ENCODE data around the gene RPS26. TPM values are rescaled to one million over a fixed set of nuclear protein-coding genes. Genes with fewer than 3 reads are reported as not detected.

The RPS26 gene
- total and polyA plus RNA-seq, 2 of the 13 experiments (the other 11 are each of a cell fraction or from before 2014, with no cell fraction given) = 150 to 421 TPM

DNA sequence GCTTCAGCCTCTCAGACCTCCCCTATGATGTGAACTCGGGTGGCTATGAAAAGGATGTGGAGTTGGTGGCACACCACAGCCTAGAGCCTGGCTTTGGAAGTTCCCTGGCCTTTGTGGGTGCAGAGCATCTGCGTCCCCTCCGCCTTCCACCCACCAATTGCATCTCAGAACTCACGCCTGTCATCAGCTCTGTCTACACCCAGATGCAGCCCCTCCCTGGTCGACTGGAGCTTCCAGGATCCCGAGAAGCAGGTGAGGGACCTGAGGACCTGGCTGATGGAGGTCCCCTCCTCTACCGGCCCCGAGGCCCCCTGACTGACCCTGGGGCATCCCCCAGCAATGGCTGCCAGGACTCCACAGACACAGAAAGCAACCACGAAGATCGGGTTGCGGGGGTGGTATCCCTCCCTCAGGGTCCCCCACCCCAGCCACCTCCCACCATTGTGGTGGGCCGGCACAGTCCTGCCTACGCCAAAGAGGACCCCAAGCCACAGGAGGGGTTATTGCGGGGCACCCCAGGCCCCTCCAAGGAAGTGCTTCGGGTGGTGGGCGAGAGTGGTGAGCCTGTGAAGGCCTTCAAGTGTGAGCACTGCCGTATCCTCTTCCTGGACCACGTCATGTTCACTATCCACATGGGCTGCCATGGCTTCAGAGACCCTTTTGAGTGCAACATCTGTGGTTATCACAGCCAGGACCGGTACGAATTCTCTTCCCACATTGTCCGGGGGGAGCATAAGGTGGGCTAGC lies 7.0 kb upstream of the RPS26 start:
- Histone ChIP-seq H4K20me1 (ENCODE audit: insufficient read depth, low read length) (no peaks in the 10 kb centered on the region), H3K4me1 (ENCODE audit: insufficient read depth, low read length) (peaks cover 25% of the 10 kb centered on the region), H3K4me3 (replicated peaks in 1 of 3; ENCODE audit: insufficient read depth in 1 of 3, low read depth in 2 of 3, low read length in 3 of 3) (no peak overlapping the region), H3K27ac (ENCODE audit: extremely low read length, insufficient read depth, low read length) (no peak overlapping the region), H3K9me3 (ENCODE audit: low read length) (no peaks in the 10 kb centered on the region), H3K9ac (ENCODE audit: insufficient read depth, low read depth, low read length) (no peak overlapping the region), H3K36me3 (replicated peaks in 1 of 2; ENCODE audit: control insufficient read depth in 1 of 2, insufficient read depth in 2 of 2, low read length in 2 of 2) (peaks cover 0 to 28% of the 10 kb centered on the region in 2 experiments; a peak in 4 of 5 replicates), H3K4me2 (ENCODE audit: low read depth, low read length) (no peak overlapping the region), H2AFZ (ENCODE audit: low read length) (no peak overlapping the region), H3K27me3 (ENCODE audit: control insufficient read depth in 1 of 2, insufficient read depth in 2 of 2, low read length in 2 of 2) (no peaks in the 10 kb centered on the region), H3K79me2 (ENCODE audit: insufficient read depth, low read length) (no peaks in the 10 kb centered on the region)
- no peak for DNase-seq (ENCODE audit: low spot score)
- no peak for ATAC-seq
- FAIRE-seq = no peak
- intact Hi-C loops (cut with micrococcal nuclease; ENCODE audit: unreplicated experiment) = loop anchor here (5.0 kb wide), 1 partner anchor 297 kb away; no protein-coding TSS in a partner anchor
- no peak for TF ChIP-seq MLLT10 (CRISPR knock-in tag; IDR thresholded peaks at IDR 0.05)
- no peak for TF ChIP-seq ZSCAN12 (CRISPR knock-in tag; IDR thresholded peaks at IDR 0.05)
- TF ChIP-seq, protein P1, sequence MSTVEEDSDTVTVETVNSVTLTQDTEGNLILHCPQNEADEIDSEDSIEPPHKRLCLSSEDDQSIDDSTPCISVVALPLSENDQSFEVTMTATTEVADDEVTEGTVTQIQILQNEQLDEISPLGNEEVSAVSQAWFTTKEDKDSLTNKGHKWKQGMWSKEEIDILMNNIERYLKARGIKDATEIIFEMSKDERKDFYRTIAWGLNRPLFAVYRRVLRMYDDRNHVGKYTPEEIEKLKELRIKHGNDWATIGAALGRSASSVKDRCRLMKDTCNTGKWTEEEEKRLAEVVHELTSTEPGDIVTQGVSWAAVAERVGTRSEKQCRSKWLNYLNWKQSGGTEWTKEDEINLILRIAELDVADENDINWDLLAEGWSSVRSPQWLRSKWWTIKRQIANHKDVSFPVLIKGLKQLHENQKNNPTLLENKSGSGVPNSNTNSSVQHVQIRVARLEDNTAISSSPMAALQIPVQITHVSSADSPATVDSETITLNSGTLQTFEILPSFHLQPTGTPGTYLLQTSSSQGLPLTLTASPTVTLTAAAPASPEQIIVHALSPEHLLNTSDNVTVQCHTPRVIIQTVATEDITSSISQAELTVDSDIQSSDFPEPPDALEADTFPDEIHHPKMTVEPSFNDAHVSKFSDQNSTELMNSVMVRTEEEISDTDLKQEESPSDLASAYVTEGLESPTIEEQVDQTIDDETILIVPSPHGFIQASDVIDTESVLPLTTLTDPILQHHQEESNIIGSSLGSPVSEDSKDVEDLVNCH (CRISPR knock-in tag; IDR thresholded peaks at IDR 0.05) = no peak
- TF ChIP-seq, protein P2, sequence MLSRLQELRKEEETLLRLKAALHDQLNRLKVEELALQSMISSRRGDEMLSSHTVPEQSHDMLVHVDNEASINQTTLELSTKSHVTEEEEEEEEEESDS (CRISPR knock-in tag; IDR thresholded peaks at IDR 0.05; ENCODE audit: borderline replicate concordance) = no peak
- no peak for TF ChIP-seq NRL (CRISPR knock-in tag; IDR thresholded peaks at IDR 0.05; ENCODE audit: borderline replicate concordance)
- no peak for TF ChIP-seq MED8 (CRISPR knock-in tag; IDR thresholded peaks at IDR 0.05; ENCODE audit: insufficient replicate concordance)
- no peak for TF ChIP-seq ZBTB42 (CRISPR knock-in tag; IDR thresholded peaks at IDR 0.05)
- no peak for TF ChIP-seq ZSCAN30 (CRISPR knock-in tag; IDR thresholded peaks at IDR 0.05)
- no peak for TF ChIP-seq EED (CRISPR knock-in tag; IDR thresholded peaks at IDR 0.05)
- TF ChIP-seq ZNF788 (CRISPR knock-in tag; IDR thresholded peaks at IDR 0.05; ENCODE audit: borderline replicate concordance) = no peak
- TF ChIP-seq ZNF331 (CRISPR knock-in tag; IDR thresholded peaks at IDR 0.05) = no peak
- TF ChIP-seq, protein P3, sequence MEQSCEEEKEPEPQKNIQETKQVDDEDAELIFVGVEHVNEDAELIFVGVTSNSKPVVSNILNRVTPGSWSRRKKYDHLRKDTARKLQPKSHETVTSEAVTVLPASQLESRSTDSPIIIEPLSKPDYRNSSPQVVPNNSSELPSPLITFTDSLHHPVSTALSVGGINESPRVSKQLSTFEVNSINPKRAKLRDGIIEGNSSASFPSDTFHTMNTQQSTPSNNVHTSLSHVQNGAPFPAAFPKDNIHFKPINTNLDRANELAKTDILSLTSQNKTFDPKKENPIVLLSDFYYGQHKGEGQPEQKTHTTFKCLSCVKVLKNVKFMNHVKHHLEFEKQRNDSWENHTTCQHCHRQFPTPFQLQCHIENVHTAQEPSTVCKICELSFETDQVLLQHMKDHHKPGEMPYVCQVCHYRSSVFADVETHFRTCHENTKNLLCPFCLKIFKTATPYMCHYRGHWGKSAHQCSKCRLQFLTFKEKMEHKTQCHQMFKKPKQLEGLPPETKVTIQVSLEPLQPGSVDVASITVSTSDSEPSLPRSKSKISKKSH (CRISPR knock-in tag; IDR thresholded peaks at IDR 0.05; ENCODE audit: borderline replicate concordance) = no peak
- no peak for TF ChIP-seq SIX1 (CRISPR knock-in tag; IDR thresholded peaks at IDR 0.05; ENCODE audit: borderline replicate concordance)
- TF ChIP-seq, protein P4, sequence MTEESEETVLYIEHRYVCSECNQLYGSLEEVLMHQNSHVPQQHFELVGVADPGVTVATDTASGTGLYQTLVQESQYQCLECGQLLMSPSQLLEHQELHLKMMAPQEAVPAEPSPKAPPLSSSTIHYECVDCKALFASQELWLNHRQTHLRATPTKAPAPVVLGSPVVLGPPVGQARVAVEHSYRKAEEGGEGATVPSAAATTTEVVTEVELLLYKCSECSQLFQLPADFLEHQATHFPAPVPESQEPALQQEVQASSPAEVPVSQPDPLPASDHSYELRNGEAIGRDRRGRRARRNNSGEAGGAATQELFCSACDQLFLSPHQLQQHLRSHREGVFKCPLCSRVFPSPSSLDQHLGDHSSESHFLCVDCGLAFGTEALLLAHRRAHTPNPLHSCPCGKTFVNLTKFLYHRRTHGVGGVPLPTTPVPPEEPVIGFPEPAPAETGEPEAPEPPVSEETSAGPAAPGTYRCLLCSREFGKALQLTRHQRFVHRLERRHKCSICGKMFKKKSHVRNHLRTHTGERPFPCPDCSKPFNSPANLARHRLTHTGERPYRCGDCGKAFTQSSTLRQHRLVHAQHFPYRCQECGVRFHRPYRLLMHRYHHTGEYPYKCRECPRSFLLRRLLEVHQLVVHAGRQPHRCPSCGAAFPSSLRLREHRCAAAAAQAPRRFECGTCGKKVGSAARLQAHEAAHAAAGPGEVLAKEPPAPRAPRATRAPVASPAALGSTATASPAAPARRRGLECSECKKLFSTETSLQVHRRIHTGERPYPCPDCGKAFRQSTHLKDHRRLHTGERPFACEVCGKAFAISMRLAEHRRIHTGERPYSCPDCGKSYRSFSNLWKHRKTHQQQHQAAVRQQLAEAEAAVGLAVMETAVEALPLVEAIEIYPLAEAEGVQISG (CRISPR knock-in tag; IDR thresholded peaks at IDR 0.05) = no peak
- in situ Hi-C loops (cut with HindIII; ENCODE audit: extremely low pct_ligation_motif_present, low pct_unique_long_range_greater_than_20kb) = loop anchor here (5.0 to 10.0 kb wide), 3 partner anchors 37 to 297 kb away; partner anchors contain the start of genes RAB5B and SUOX
- POLR2A ChIA-PET = no interaction called here
- no TSS peak for BruUV-seq (replicated peaks)
- CTCF ChIA-PET (ENCODE audit: low intra/inter-chr PET ratio, low total read pairs) = no interaction called here
- 90% methylated on average over 18 of the region's 21 CpGs for WGBS (ENCODE audit: low lambda C conversion rate)
